Loucy (cell line): ENCODE measurements around the gene PC.

Source experiments
- EZH2phosphoT487 ChIP-seq: fragments of 200-600 bp; IDR thresholded peaks from 2 replicates; pipeline ENCODE4 v1.6.1; 2018; ENCODE audit warnings: antibody characterized with exemption, mild to moderate bottlenecking, moderate library complexity, borderline replicate concordance
- TF ChIP-seq, protein P1 (sequence below): fragments of 200-600 bp; sonication (generic); conservative IDR thresholded peaks from 2 replicates; pipeline ENCODE4 v1.5.1; 2014; ENCODE audit warnings: mild to moderate bottlenecking, antibody characterized with exemption, low read length

GRCh38 chr11:66885469-66885868, 72.7 kb downstream of the PC start:
- TF ChIP-seq, protein P1, sequence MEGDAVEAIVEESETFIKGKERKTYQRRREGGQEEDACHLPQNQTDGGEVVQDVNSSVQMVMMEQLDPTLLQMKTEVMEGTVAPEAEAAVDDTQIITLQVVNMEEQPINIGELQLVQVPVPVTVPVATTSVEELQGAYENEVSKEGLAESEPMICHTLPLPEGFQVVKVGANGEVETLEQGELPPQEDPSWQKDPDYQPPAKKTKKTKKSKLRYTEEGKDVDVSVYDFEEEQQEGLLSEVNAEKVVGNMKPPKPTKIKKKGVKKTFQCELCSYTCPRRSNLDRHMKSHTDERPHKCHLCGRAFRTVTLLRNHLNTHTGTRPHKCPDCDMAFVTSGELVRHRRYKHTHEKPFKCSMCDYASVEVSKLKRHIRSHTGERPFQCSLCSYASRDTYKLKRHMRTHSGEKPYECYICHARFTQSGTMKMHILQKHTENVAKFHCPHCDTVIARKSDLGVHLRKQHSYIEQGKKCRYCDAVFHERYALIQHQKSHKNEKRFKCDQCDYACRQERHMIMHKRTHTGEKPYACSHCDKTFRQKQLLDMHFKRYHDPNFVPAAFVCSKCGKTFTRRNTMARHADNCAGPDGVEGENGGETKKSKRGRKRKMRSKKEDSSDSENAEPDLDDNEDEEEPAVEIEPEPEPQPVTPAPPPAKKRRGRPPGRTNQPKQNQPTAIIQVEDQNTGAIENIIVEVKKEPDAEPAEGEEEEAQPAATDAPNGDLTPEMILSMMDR = no peak
- no peak for TF ChIP-seq EZH2phosphoT487
